SH-SY5Y (cell line): ENCODE data around the gene SBNO2.

Experiments
- GATA2 ChIP-seq: IDR thresholded peaks from 2 replicates; pipeline ENCODE4 v1.6.1; 2011; ENCODE audit warnings: mild to moderate bottlenecking, low read depth, low read length
- GATA3 ChIP-seq: IDR thresholded peaks from 2 replicates; pipeline ENCODE4 v1.6.1; 2011; ENCODE audit warnings: low read depth, mild to moderate bottlenecking, low read length, moderate library complexity

DNA sequence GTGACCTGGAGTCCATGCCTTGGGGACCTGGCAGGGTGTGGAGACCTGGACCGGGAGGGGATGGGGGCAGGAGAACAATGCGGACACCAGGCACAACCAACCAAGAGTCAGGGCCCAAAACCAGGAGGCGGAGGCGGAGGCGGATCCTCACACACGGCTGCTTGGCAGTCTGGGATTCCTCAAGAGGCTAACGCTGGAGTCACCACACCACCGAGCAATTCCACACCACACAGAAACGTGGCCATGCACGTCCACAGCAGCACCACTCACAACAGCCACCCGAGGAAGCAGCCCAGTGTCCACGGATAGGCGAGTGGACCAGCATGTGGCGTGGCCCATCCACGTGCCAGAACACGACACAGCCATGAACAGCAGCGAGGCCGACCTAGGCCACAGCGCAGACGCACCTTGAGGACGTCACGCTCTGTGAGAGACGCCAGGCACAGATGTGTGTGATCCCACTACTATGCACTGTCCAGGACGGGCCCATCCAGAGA lies 17.7 kb downstream of the SBNO2 start:
- TF ChIP-seq GATA2 (no peak), GATA3 (no peak)
